H1 (cell line): ENCODE measurements around the gene SHQ1. TPM values are rescaled to one million over a fixed set of nuclear protein-coding genes. Genes with fewer than 3 reads are reported as not detected.
A peak's percentile ranks its signal among the peaks of the same experiment; 100 is the strongest.

Experiments used
- CTCF ChIA-PET: fragments of 300-600 bp; sonication (Branson Sonifier 250); formaldehyde crosslinking; loops from one replicate; lab custom pipeline; 2021; ENCODE audit not compliant: partially characterized antibody; lab: Charles Lee
- POLR2A ChIA-PET: fragments of 300-600 bp; sonication (Branson Sonifier 250); formaldehyde crosslinking; loops from one replicate; lab custom pipeline; 2021; ENCODE audit warnings: inconsistent platforms; ENCODE audit not compliant: partially characterized antibody; lab: Charles Lee
- DNase-seq, 2 experiments: peaks; one replicate each; pipeline versions ENCODE4 v3.0.0 to v3.0.0-alpha.2; 2010 to 2022; ENCODE audit warnings: low spot score in 2 of 2, low read depth in 1 of 2, mixed read lengths in 1 of 2
- FAIRE-seq: peaks from 2 replicates; lab custom pipeline; 2011; peaks lifted over from hg19 to GRCh38; lab: Jason Lieb, UNC
- H2AFZ ChIP-seq: 2 replicates; pipeline ENCODE4 v1.8.1; 2012; ENCODE audit warnings: low read length, inconsistent platforms
- H2AK5ac ChIP-seq: 2 replicates; pipeline ENCODE4 v1.6.1; 2013; ENCODE audit warnings: low read depth, low read length
- H2BK120ac ChIP-seq: replicated peaks from 2 replicates; pipeline ENCODE3; 2013; ENCODE audit warnings: low read depth, low read length, inconsistent platforms
- H2BK12ac ChIP-seq: 2 replicates; pipeline ENCODE4 v1.6.1; 2013; ENCODE audit warnings: low read depth, low read length
- H2BK15ac ChIP-seq: 2 replicates; pipeline ENCODE4 v1.6.1; 2013; ENCODE audit warnings: low read length
- H2BK20ac ChIP-seq: 2 replicates; pipeline ENCODE4 v1.6.1; 2013; ENCODE audit warnings: low read length
- H2BK5ac ChIP-seq: 2 replicates; pipeline ENCODE4 v1.6.1; 2013; ENCODE audit warnings: low read depth, low read length
- H3K14ac ChIP-seq: 2 replicates; pipeline ENCODE4 v1.6.1; 2013; ENCODE audit warnings: inconsistent platforms; ENCODE audit not compliant: insufficient read length
- H3K18ac ChIP-seq: 2 replicates; pipeline ENCODE4 v1.6.1; 2013; ENCODE audit warnings: low read length; ENCODE audit errors: extremely low read depth
- H3K23ac ChIP-seq: 2 replicates; pipeline ENCODE4 v1.6.1; 2013; ENCODE audit warnings: inconsistent platforms; ENCODE audit not compliant: insufficient read length
- H3K23me2 ChIP-seq: 2 replicates; pipeline ENCODE4 v1.6.1; 2013; ENCODE audit warnings: low read depth, low read length
- H3K27ac ChIP-seq: 2 replicates; pipeline ENCODE4 v1.6.1; 2011; ENCODE audit warnings: low read depth, low read length, inconsistent platforms
- H3K27me3 ChIP-seq, 4 experiments: replicated peaks in 1 of 4; 1 replicate in 1 of 4; 2 replicates in 3 of 4; pipeline versions ENCODE4 v1.6.1 to v1.8.1; 2011 to 2013; ENCODE audit warnings: low read length in 3 of 4, mild to moderate bottlenecking in 3 of 4, inconsistent platforms in 2 of 4, mixed read lengths in 2 of 4, moderate library complexity in 1 of 4; ENCODE audit not compliant: control insufficient read depth in 3 of 4, insufficient read depth in 3 of 4; ENCODE audit errors: extremely low read depth in 1 of 4
- H3K36me3 ChIP-seq, 4 experiments: 2 replicates each; pipeline versions ENCODE4 v1.6.1 to v1.8.1; 2011 to 2013; ENCODE audit warnings: mild to moderate bottlenecking in 4 of 4, low read length in 3 of 4, moderate library complexity in 2 of 4, control low read depth in 1 of 4, inconsistent platforms in 1 of 4; ENCODE audit not compliant: insufficient read depth in 4 of 4, control insufficient read depth in 2 of 4
- H3K4ac ChIP-seq: replicated peaks from 2 replicates; pipeline ENCODE3; 2013; ENCODE audit warnings: low read length, low read depth, mixed read lengths, inconsistent platforms; ENCODE audit not compliant: insufficient read length
- H3K4me1 ChIP-seq, 4 experiments: replicated peaks in 1 of 4; 1 replicate in 1 of 4; 2 replicates in 3 of 4; pipeline versions ENCODE4 v1.6.1 to v1.8.1; 2011 to 2013; ENCODE audit warnings: low read length in 3 of 4, inconsistent platforms in 2 of 4, mixed read lengths in 1 of 4; ENCODE audit not compliant: insufficient read depth in 4 of 4, control insufficient read depth in 3 of 4
- H3K4me2 ChIP-seq, 2 experiments: 2 replicates each; pipeline versions ENCODE4 v1.6.1 to v1.8.1; 2011 to 2013; ENCODE audit warnings: low read depth in 2 of 2, low read length in 2 of 2, control low read depth in 1 of 2, inconsistent platforms in 1 of 2, mild to moderate bottlenecking in 1 of 2; ENCODE audit not compliant: insufficient read depth in 1 of 2
- H3K4me3 ChIP-seq, 4 experiments: fragments of 200-600, 300-600 bp in 1 of 4; sonication (generic), shearing (Covaris generic), sonication (Bioruptor Twin) in 1 of 4; 2 replicates each; pipeline versions ENCODE4 v1.5.1 to v1.8.1; 2011 to 2016; ENCODE audit warnings: low read length in 4 of 4, low read depth in 3 of 4, control low read depth in 2 of 4, inconsistent platforms in 2 of 4, mild to moderate bottlenecking in 2 of 4, mixed read lengths in 1 of 4, moderate library complexity in 1 of 4; ENCODE audit not compliant: insufficient read depth in 2 of 4; ENCODE audit errors: extremely low read depth in 1 of 4
- H3K56ac ChIP-seq: replicated peaks from 2 replicates; pipeline ENCODE3; 2013; ENCODE audit warnings: low read depth, mild to moderate bottlenecking, mixed read lengths, low read length, inconsistent platforms; ENCODE audit not compliant: insufficient read length
- H3K79me1 ChIP-seq: 2 replicates; pipeline ENCODE4 v1.6.1; 2013; ENCODE audit warnings: low read depth, low read length, control low read depth
- H3K79me2 ChIP-seq, 2 experiments: 2 replicates each; pipeline versions ENCODE4 v1.6.1 to v1.8.1; 2012 to 2013; ENCODE audit warnings: low read length in 2 of 2, mild to moderate bottlenecking in 2 of 2, inconsistent platforms in 1 of 2; ENCODE audit not compliant: insufficient read depth in 2 of 2, control insufficient read depth in 1 of 2
- H3K9ac ChIP-seq, 4 experiments: replicated peaks in 1 of 4; 1 replicate in 1 of 4; 2 replicates in 3 of 4; pipeline versions ENCODE4 v1.6.1 to v1.8.1; 2011 to 2013; ENCODE audit warnings: low read depth in 3 of 4, low read length in 3 of 4, control low read depth in 2 of 4, mild to moderate bottlenecking in 2 of 4, moderate library complexity in 2 of 4, inconsistent platforms in 1 of 4; ENCODE audit errors: extremely low read depth in 1 of 4
- H3K9me3 ChIP-seq, 2 experiments: 2 replicates each; pipeline versions ENCODE4 v1.6.1 to v1.8.1; 2012 to 2013; ENCODE audit warnings: mild to moderate bottlenecking in 2 of 2, moderate library complexity in 2 of 2, control low read depth in 1 of 2, inconsistent platforms in 1 of 2, low read depth in 1 of 2, low read length in 1 of 2, mixed read lengths in 1 of 2; ENCODE audit not compliant: insufficient read depth in 2 of 2
- H4K20me1 ChIP-seq, 2 experiments: replicated peaks in 1 of 2; 2 replicates each; pipeline versions ENCODE3 to v1.8.1; 2011 to 2013; ENCODE audit warnings: inconsistent platforms in 2 of 2, low read length in 2 of 2, mild to moderate bottlenecking in 1 of 2; ENCODE audit not compliant: insufficient read depth in 2 of 2, control insufficient read depth in 1 of 2
- H4K5ac ChIP-seq: 2 replicates; pipeline ENCODE4 v1.6.1; 2013; ENCODE audit warnings: low read length, low read depth, mixed read lengths, inconsistent platforms; ENCODE audit not compliant: insufficient read length
- H4K8ac ChIP-seq: 2 replicates; pipeline ENCODE4 v1.8.0; 2013; ENCODE audit warnings: mild to moderate bottlenecking, moderate library complexity, low read length, inconsistent platforms; ENCODE audit not compliant: insufficient read depth; ENCODE audit errors: extremely low read depth
- H4K91ac ChIP-seq: replicated peaks from 2 replicates; pipeline ENCODE3; 2013; ENCODE audit warnings: low read length, mixed read lengths, inconsistent platforms; ENCODE audit not compliant: insufficient read length
- CBX5 ChIP-seq: fragments of 300-800, 300-1000 bp; sonication (generic); IDR thresholded peaks from 2 replicates; pipeline ENCODE4 v1.7.1; 2016; ENCODE audit warnings: antibody characterized with exemption, low read length, low read depth
- EP300 ChIP-seq, 2 experiments: IDR thresholded peaks; 1 replicate in 1 of 2; 2 replicates in 1 of 2; pipeline ENCODE4 v1.6.1; 2011 to 2012; ENCODE audit warnings: low read depth in 2 of 2, low read length in 2 of 2, mild to moderate bottlenecking in 2 of 2, borderline replicate concordance in 1 of 2, inconsistent platforms in 1 of 2, moderate library complexity in 1 of 2
- EZH2 ChIP-seq: fragments of 200-600 bp; sonication (generic); IDR thresholded peaks from 2 replicates; pipeline ENCODE4 v1.7.1; 2012; ENCODE audit warnings: low read depth, mild to moderate bottlenecking, moderate library complexity, low read length, inconsistent platforms; ENCODE audit not compliant: severe bottlenecking
- KDM5A ChIP-seq: fragments of 200-600 bp; IDR thresholded peaks from 2 replicates; pipeline ENCODE4 v1.7.1; 2012; ENCODE audit warnings: mild to moderate bottlenecking, low read length, inconsistent platforms, mixed read lengths
- NRF1 ChIP-seq: IDR thresholded peaks from 2 replicates; pipeline ENCODE4 v1.6.1; 2011; ENCODE audit warnings: mild to moderate bottlenecking, low read depth, low read length, improper control_type of control experiment
- SP1 ChIP-seq: IDR thresholded peaks from 2 replicates; pipeline ENCODE4 v1.6.1; 2011; ENCODE audit warnings: low read depth, low read length
- SRF ChIP-seq: IDR thresholded peaks from 2 replicates; pipeline ENCODE4 v1.6.1; 2011; ENCODE audit warnings: mild to moderate bottlenecking, low read depth, low read length, moderate library complexity
- YY1 ChIP-seq: IDR thresholded peaks from 2 replicates; pipeline ENCODE4 v1.6.1; 2011; ENCODE audit warnings: low read depth, mild to moderate bottlenecking, low read length
- WGBS, 2 experiments: shearing (Covaris generic) in 1 of 2; methylation state at CpG; one replicate each; pipeline versions ENCODE4 v1.1.6 to v1.1.7; 2013 to 2015; ENCODE audit warnings: low lambda C conversion rate in 2 of 2, mixed read lengths in 2 of 2, inconsistent platforms in 1 of 2, low coverage in 1 of 2, missing lambda C conversion rate in 1 of 2; ENCODE audit not compliant: insufficient replicate concordance in 2 of 2, insufficient coverage in 1 of 2, insufficient read length in 1 of 2; ENCODE audit errors: extremely low coverage in 1 of 2, missing lambda C conversion rate in 1 of 2; 5-methylcytosine and 5-hydroxymethylcytosine counted together
- polyA plus RNA-seq, 7 experiments: library from polyadenylated mRNA; depleted of rRNA in 3 of 7; stranded (reverse) in 5 of 7; unstranded in 2 of 7; fragments of >200 nt in 5 of 7; fragments of 200-250 nt in 2 of 7; gene quantifications; 1 replicate in 5 of 7; 2 replicates in 1 of 7; 4 replicates in 1 of 7; pipeline versions ENCODE4 v1.2.1 to v1.2.3, GENCODE V29; 2011 to 2013; ENCODE audit warnings: missing spikeins in 2 of 7, mixed read lengths in 2 of 7
- total RNA-seq: library from RNA; stranded (reverse); fragmentation: NEBNext Ultra II Directional; extraction: Animal tissue kit (Norgen Biotek cat#: 25700); gene quantifications from 2 replicates; pipeline ENCODE4 v1.2.1, GENCODE V29; 2021
- TF ChIP-seq, protein P1 (sequence below): IDR thresholded peaks from 2 replicates; pipeline ENCODE4 v1.6.1; 2012; ENCODE audit warnings: inconsistent platforms

SHQ1 gene
- total and polyA plus RNA-seq, 2 of the 8 experiments (the other 6 are each of a cell fraction or from before 2014, with no cell fraction given), result 10.7 to 34.4 TPM

DNA sequence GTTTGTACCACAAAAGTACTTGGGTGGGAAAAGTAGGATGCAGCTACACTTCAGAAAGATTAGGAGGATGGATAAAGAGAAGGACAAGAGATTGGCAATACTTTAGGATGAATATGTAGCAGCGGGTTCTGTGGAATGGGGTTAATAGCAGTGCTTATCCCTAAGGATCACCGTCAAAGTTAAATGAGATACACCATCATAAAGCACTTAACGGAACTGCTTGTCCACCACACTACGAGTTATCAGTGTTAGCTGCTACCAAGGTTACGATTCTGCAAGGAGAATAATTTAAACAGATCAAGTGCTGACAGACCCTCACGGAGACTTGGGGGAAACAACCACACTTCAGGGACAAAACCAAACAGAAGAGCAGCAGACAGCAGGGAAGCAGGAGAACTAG lies 963 bp downstream of the SHQ1 start:
- Histone ChIP-seq H3K14ac (no peak overlapping the region), H2BK15ac (no peak overlapping the region), H2BK5ac (no peak overlapping the region), H2AFZ (no peak overlapping the region), H2BK12ac (no peak overlapping the region), H2AK5ac (no peak overlapping the region), H3K23me2 (peaks cover 18% of the 10 kb centered on the region), H3K27ac (no peak overlapping the region), H3K27me3 (peaks cover 0 to 17% (median 11%) of the 10 kb centered on the region in 4 experiments; a peak in 6 of 7 replicates), H3K56ac (no peak overlapping the region), H3K4me1 (peaks cover 0 to 6% (median 0%) of the 10 kb centered on the region in 4 experiments; a peak in 3 of 7 replicates), H3K9me3 (no peaks in the 10 kb centered on the region), H3K79me2 (peaks cover 0 to 13% of the 10 kb centered on the region in 2 experiments; a peak in 2 of 4 replicates), H4K8ac (no peak overlapping the region), H3K23ac (no peak overlapping the region), H3K4me2 (peak overlapping the region; percentile 96 to 98), H4K20me1 (peaks cover 0 to 6% of the 10 kb centered on the region in 2 experiments), H3K18ac (no peak overlapping the region), H2BK120ac (no peak overlapping the region), H3K36me3 (no peaks in the 10 kb centered on the region), H3K79me1 (no peaks in the 10 kb centered on the region), H3K9ac (peak overlapping the region in 1 of 4 experiments; percentile 2; a peak in 2 of 7 replicates), H3K4me3 (peak overlapping the region; percentile 67 to 82 (median 77); a peak in 7 of 8 replicates), H3K4ac (no peak overlapping the region), H2BK20ac (no peak overlapping the region), H4K5ac (no peak overlapping the region), H4K91ac (no peak overlapping the region)
- ChIA-PET POLR2A (interaction anchor here (1.0 kb wide), 1 partner anchor 11 kb away, joined by 3 read pairs; no protein-coding TSS in a partner anchor), CTCF (interaction anchor here (0.6 to 1.2 kb wide), 3 partner anchors 40 to 214 kb away, joined by 3 to 4 read pairs (median 3); partner anchors contain the start of gene GXYLT2)
- DNase-seq, result no peak
- TF ChIP-seq EP300 (IDR thresholded peaks at IDR 0.05; ENCODE audit: borderline replicate concordance in 1 of 2, low read depth in 2 of 2, low read length in 2 of 2) (no peak), NRF1 (no peak), SP1 (no peak), CBX5 (no peak), SRF (no peak), KDM5A (no peak), YY1 (no peak), EZH2 (no peak)
- TF ChIP-seq, protein P1, sequence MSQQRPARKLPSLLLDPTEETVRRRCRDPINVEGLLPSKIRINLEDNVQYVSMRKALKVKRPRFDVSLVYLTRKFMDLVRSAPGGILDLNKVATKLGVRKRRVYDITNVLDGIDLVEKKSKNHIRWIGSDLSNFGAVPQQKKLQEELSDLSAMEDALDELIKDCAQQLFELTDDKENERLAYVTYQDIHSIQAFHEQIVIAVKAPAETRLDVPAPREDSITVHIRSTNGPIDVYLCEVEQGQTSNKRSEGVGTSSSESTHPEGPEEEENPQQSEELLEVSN, result no peak
- no peak for FAIRE-seq
- 51% methylated on average over 6 of the region's 6 CpGs; no CpG with 5 or more reads in 1 of the 2 experiments for WGBS, 2 experiments
